Spinal cord (tissue), 10 donors: Measurements from ENCODE around the gene URB1. TPM values are rescaled to one million over a fixed set of nuclear protein-coding genes. Genes with fewer than 3 reads are reported as not detected.

ENCODE experiments used
- DNase-seq, 6 donors: peaks; one replicate each; pipeline versions ENCODE4 v3.0.0 to v3.0.0-alpha.2; 2013 to 2015; ENCODE audit warnings: low spot score in 6 of 6, low read depth in 4 of 6
- H3K27ac ChIP-seq: one replicate; pipeline ENCODE4 v1.5.1; 2013; ENCODE audit warnings: low read depth, low read length, control low read depth
- H3K27me3 ChIP-seq: one replicate; pipeline ENCODE4 v1.6.1; 2013; ENCODE audit warnings: low read length; ENCODE audit not compliant: control insufficient read depth, insufficient read depth
- H3K36me3 ChIP-seq: one replicate; pipeline ENCODE4 v1.6.1; 2013; ENCODE audit warnings: low read length; ENCODE audit not compliant: control insufficient read depth, insufficient read depth
- H3K4me1 ChIP-seq: one replicate; pipeline ENCODE4 v1.6.1; 2013; ENCODE audit warnings: low read length; ENCODE audit not compliant: control insufficient read depth, insufficient read depth
- H3K4me3 ChIP-seq: one replicate; pipeline ENCODE4 v1.5.1; 2013; ENCODE audit warnings: low read depth, low read length, control low read depth
- H3K9me3 ChIP-seq: one replicate; pipeline ENCODE4 v1.6.1; 2013; ENCODE audit warnings: low read length; ENCODE audit not compliant: control insufficient read depth, insufficient read depth
- WGBS: methylation state at CpG from one replicate; pipeline ENCODE4 v1.1.5; 2013; ENCODE audit warnings: missing lambda C conversion rate; ENCODE audit not compliant: insufficient coverage; 5-methylcytosine and 5-hydroxymethylcytosine counted together
- polyA plus RNA-seq, 2 donors: library from polyadenylated mRNA; unstranded; fragments of 120-200 nt; gene quantifications; one replicate each; pipeline ENCODE4 v1.2.1, GENCODE V29; 2013; ENCODE audit not compliant: insufficient read length in 2 of 2
- total RNA-seq, 2 donors: library from RNA; depleted of rRNA in 1 of 2; stranded (reverse); fragments of 120-200 nt in 1 of 2; fragments of >200 nt in 1 of 2; gene quantifications; one replicate each; pipeline versions ENCODE4 v1.2.3 to v1.2.4, GENCODE V29; 2013 to 2014
- donor health status: healthy.

URB1 gene
- total and polyA plus RNA-seq, 4 donors: 15.9 to 18.3 (median 17.1) TPM

- H3K36me3 ChIP-seq: peaks cover 68% of the 10 kb centered on the region
- WGBS: 90% methylated on average over 7 of the region's 8 CpGs
- H3K4me1 ChIP-seq: peaks cover 38% of the 10 kb centered on the region
- no peaks in the 10 kb centered on the region for H3K9me3 ChIP-seq
- no peak overlapping the region for H3K4me3 ChIP-seq
- no peaks in the 10 kb centered on the region for H3K27me3 ChIP-seq
- no peak for DNase-seq
- H3K27ac ChIP-seq: peak overlapping the region; percentile 90
These were observed 55.6 kb downstream of the URB1 start for GRCh38 chr21:32337206-32337605.

- Histone ChIP-seq H3K9me3 (no peaks in the 10 kb centered on the region), H3K4me1 (peaks cover 40% of the 10 kb centered on the region), H3K4me3 (no peak overlapping the region), H3K27me3 (no peaks in the 10 kb centered on the region), H3K36me3 (peaks cover 66% of the 10 kb centered on the region), H3K27ac (peak overlapping the region; percentile 90)
- 56% methylated on average over 1 of the region's 1 CpG for WGBS
- DNase-seq: peak in 2 of 6 donors; percentile 2 to 42
These were observed 56.1 kb downstream of the URB1 start for GRCh38 chr21:32336711-32337110.

GRCh38 chr21:32335601-32336575, 56.9 kb downstream of the URB1 start:
- Histone ChIP-seq H3K4me3 (no peak overlapping the region), H3K27ac (peak overlapping the region; percentile 90), H3K27me3 (no peaks in the 10 kb centered on the region), H3K36me3 (peaks cover 66% of the 10 kb centered on the region), H3K9me3 (no peaks in the 10 kb centered on the region), H3K4me1 (peaks cover 47% of the 10 kb centered on the region)
- DNase-seq: peak in 2 of 6 donors; percentile 72 to 80
- WGBS: 46% methylated on average over 20 of the region's 27 CpGs

- no peaks in the 10 kb centered on the region for H3K27me3 ChIP-seq
- no peak overlapping the region for H3K4me3 ChIP-seq
- peaks cover 59% of the 10 kb centered on the region for H3K36me3 ChIP-seq
- peak in 2 of 6 donors; percentile 62 to 75 for DNase-seq
- H3K9me3 ChIP-seq: no peaks in the 10 kb centered on the region
- peaks cover 49% of the 10 kb centered on the region for H3K4me1 ChIP-seq
- WGBS: 50% methylated on average over 12 of the region's 12 CpGs
- H3K27ac ChIP-seq: peak overlapping the region; percentile 90
These were observed 57.8 kb downstream of the URB1 start for GRCh38 chr21:32334980-32335531.

GRCh38 chr21:32333953-32334673, 58.7 kb downstream of the URB1 start:
- peaks cover 52% of the 10 kb centered on the region for H3K36me3 ChIP-seq
- 93% methylated on average over 12 of the region's 19 CpGs for WGBS
- no peaks in the 10 kb centered on the region for H3K9me3 ChIP-seq
- H3K4me3 ChIP-seq: no peak overlapping the region
- peaks cover 49% of the 10 kb centered on the region for H3K4me1 ChIP-seq
- H3K27ac ChIP-seq: peak overlapping the region; percentile 90
- H3K27me3 ChIP-seq: no peaks in the 10 kb centered on the region
- DNase-seq: no peak

GRCh38 chr21:32332463-32332951, 60.3 kb downstream of the URB1 start:
- H3K27ac ChIP-seq: no peak overlapping the region
- no peak for DNase-seq
- H3K9me3 ChIP-seq: no peaks in the 10 kb centered on the region
- H3K4me1 ChIP-seq: peaks cover 49% of the 10 kb centered on the region
- WGBS: no CpG with 5 or more reads among the region's 1 CpG
- H3K27me3 ChIP-seq: no peaks in the 10 kb centered on the region
- peaks cover 38% of the 10 kb centered on the region for H3K36me3 ChIP-seq
- no peak overlapping the region for H3K4me3 ChIP-seq

GRCh38 chr21:32331444-32332305, 61.1 kb downstream of the URB1 start:
- 75% methylated on average over 5 of the region's 9 CpGs for WGBS
- no peaks in the 10 kb centered on the region for H3K9me3 ChIP-seq
- H3K27me3 ChIP-seq: no peaks in the 10 kb centered on the region
- H3K36me3 ChIP-seq: peaks cover 30% of the 10 kb centered on the region
- no peak overlapping the region for H3K4me3 ChIP-seq
- DNase-seq: peak in 2 of 6 donors; percentile 12 to 27
- H3K4me1 ChIP-seq: peaks cover 42% of the 10 kb centered on the region
- H3K27ac ChIP-seq: peak overlapping the region; percentile 72

- WGBS: 43% methylated on average over 4 of the region's 4 CpGs
- Histone ChIP-seq H3K36me3 (peaks cover 24% of the 10 kb centered on the region), H3K9me3 (no peaks in the 10 kb centered on the region), H3K27me3 (no peaks in the 10 kb centered on the region), H3K27ac (peak overlapping the region; percentile 72), H3K4me3 (no peak overlapping the region), H3K4me1 (peaks cover 33% of the 10 kb centered on the region)
- DNase-seq: peak in 2 of 6 donors; percentile 6 to 21
These were observed 62.0 kb downstream of the URB1 start for GRCh38 chr21:32330784-32331311.
